Activated CD8-positive, alpha-beta T cell treated with anti-CD3 and anti-CD28 coated beads, Interleukin-2, amount 10 ng/mL, durations not matched to agents 7 days and 5 days (primary cell): ENCODE results near the gene NR5A2. TPM values are rescaled to one million over a fixed set of nuclear protein-coding genes. Genes with fewer than 3 reads are reported as not detected.

Experiments
- ATAC-seq: fragments of 150-1000 bp; cut with Tn5 transposase; one replicate; pipeline ENCODE4 v1.10.0; 2021; ENCODE audit warnings: moderate library complexity
- CTCF ChIA-PET: fragments of 350-600 bp; sonication (Branson Sonifier 250); formaldehyde crosslinking; loops from one replicate; lab custom pipeline; 2021; ENCODE audit warnings: antibody characterized with exemption; lab: Charles Lee
- POLR2A ChIA-PET: fragments of 350-600 bp; sonication (Branson Sonifier 250); formaldehyde crosslinking; loops from one replicate; lab custom pipeline; 2021; ENCODE audit warnings: antibody characterized with exemption; lab: Charles Lee
- DNase-seq: peaks from one replicate; pipeline ENCODE4 v3.0.0-alpha.2; 2020
- H3K27ac Mint-ChIP-seq: one replicate; pipeline ENCODE4 v1.8.0; 2021; ENCODE audit warnings: mild to moderate bottlenecking, mixed read lengths
- H3K27me3 Mint-ChIP-seq: one replicate; pipeline ENCODE4 v1.8.0; 2021; ENCODE audit warnings: low read depth, mixed read lengths
- H3K36me3 Mint-ChIP-seq: one replicate; pipeline ENCODE4 v1.8.0; 2021; ENCODE audit warnings: low read depth, mixed read lengths
- H3K4me1 Mint-ChIP-seq: one replicate; pipeline ENCODE4 v1.8.0; 2021; ENCODE audit warnings: low read depth, mixed read lengths
- H3K4me3 Mint-ChIP-seq: one replicate; pipeline ENCODE4 v1.8.0; 2021; ENCODE audit warnings: mild to moderate bottlenecking, mixed read lengths
- H3K9me3 Mint-ChIP-seq: one replicate; pipeline ENCODE4 v1.8.0; 2022; ENCODE audit warnings: mixed read lengths; ENCODE audit not compliant: insufficient read depth
- total RNA-seq, 2 experiments: library from RNA; stranded (reverse); gene quantifications; one replicate each; pipeline ENCODE4 v1.2.3, GENCODE V29; 2021

NR5A2 gene
- total RNA-seq, 2 experiments from 2014 or later: not detected

DNA sequence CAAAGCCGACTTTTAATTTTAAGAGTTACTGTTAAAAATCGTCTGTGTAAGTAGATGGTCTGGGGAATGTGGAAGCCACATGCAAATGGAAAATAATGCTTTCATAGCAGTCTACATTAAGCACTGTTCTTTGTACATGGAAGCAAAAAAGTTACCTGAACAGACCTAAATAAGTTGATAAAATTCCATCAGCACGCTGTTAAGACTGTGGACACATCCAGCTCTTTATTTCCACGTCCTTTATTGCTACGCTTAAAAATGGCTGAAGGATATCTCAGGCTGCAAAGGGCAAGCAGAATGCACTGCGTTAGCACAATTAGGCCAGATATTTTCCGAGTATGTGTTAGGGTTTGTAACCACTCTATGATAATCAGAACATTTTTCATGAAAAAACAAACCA, 22.3 kb downstream of the NR5A2 start:
- ATAC-seq (no peak), DNase-seq (no peak)
- ChIA-PET POLR2A (no interaction called here), CTCF (no interaction called here)
- Mint-ChIP-seq H3K27ac (no peak overlapping the region), H3K4me1 (no peaks in the 10 kb centered on the region), H3K9me3 (no peaks in the 10 kb centered on the region), H3K4me3 (no peak overlapping the region), H3K27me3 (peaks cover 38% of the 10 kb centered on the region), H3K36me3 (no peaks in the 10 kb centered on the region)

DNA sequence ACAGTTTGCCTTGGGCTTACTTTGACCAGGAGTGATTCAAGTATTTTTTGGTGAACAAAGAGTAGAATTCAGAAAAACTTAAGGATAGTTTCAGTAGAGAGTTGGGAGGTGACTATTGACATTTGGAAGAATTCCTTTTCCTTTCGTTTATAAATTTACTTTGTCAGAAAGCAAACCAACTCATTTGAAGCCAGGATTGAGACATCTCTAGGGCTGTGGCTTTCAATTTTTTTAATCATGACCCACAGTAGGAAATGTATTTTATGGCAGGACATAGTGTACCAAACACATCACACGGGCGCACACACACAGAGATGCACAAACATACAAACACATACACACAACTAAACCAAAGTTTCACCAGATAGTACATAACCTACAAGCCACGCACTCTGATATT, 24.1 kb downstream of the NR5A2 start:
- CTCF ChIA-PET: no interaction called here
- Mint-ChIP-seq H3K4me1 (no peaks in the 10 kb centered on the region), H3K36me3 (no peaks in the 10 kb centered on the region), H3K4me3 (no peak overlapping the region), H3K27me3 (peaks cover 28% of the 10 kb centered on the region), H3K9me3 (no peaks in the 10 kb centered on the region), H3K27ac (no peak overlapping the region)
- no peak for DNase-seq
- ATAC-seq: no peak
- POLR2A ChIA-PET: no interaction called here

DNA sequence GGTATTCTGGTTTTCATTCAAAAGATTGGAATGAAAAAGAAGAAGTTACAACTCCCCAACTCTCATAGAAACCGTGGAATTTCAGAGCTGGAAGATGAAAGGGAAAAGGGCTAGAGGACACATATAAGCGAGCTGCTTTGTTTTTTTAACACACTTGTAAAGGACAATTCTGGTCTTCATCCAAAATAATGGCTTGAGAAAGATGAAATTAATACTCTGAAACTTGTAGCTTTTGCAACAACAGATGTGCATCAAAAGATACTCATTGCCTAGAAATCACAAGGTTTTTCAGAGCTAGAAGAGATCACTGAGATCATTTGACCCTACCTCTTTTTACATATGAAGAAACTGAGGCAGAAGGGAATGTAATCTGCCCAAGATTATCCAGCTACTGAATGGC, 25.6 kb downstream of the NR5A2 start:
- DNase-seq (no peak), ATAC-seq (no peak)
- H3K27me3 Mint-ChIP-seq: peaks cover 28% of the 10 kb centered on the region
- CTCF ChIA-PET: no interaction called here
- H3K27ac Mint-ChIP-seq: no peak overlapping the region
- no peaks in the 10 kb centered on the region for H3K9me3 Mint-ChIP-seq
- POLR2A ChIA-PET: no interaction called here
- H3K36me3 Mint-ChIP-seq: no peaks in the 10 kb centered on the region
- H3K4me1 Mint-ChIP-seq: no peaks in the 10 kb centered on the region
- H3K4me3 Mint-ChIP-seq: no peak overlapping the region

DNA sequence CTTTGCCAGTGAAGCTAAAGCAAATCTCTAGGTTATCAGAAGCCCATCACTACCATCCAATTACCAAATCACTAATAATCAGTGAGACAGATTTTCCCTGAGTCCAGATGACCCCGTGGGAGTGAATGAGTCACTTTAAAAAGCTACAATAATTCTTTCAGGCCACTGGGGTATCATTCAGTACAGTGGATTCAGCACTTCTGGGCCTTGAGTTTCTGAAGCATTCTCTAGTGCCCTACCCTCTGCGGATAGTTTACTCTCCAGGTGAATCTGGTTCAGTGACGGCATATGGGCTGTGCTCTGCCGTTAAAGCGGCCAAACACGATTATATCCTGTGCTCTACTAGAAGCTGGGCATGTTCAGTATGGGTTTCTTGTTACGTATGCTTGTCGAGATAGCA, 26.1 kb downstream of the NR5A2 start:
- ChIA-PET CTCF (interaction anchor here (0.7 kb wide), 1 partner anchor 257 kb away, joined by 3 read pairs; no protein-coding TSS in a partner anchor), POLR2A (no interaction called here)
- H3K4me3 Mint-ChIP-seq: no peak overlapping the region
- H3K27me3 Mint-ChIP-seq: peaks cover 24% of the 10 kb centered on the region
- ATAC-seq: no peak
- H3K4me1 Mint-ChIP-seq: no peaks in the 10 kb centered on the region
- no peaks in the 10 kb centered on the region for H3K36me3 Mint-ChIP-seq
- no peak overlapping the region for H3K27ac Mint-ChIP-seq
- DNase-seq: no peak
- no peaks in the 10 kb centered on the region for H3K9me3 Mint-ChIP-seq

DNA sequence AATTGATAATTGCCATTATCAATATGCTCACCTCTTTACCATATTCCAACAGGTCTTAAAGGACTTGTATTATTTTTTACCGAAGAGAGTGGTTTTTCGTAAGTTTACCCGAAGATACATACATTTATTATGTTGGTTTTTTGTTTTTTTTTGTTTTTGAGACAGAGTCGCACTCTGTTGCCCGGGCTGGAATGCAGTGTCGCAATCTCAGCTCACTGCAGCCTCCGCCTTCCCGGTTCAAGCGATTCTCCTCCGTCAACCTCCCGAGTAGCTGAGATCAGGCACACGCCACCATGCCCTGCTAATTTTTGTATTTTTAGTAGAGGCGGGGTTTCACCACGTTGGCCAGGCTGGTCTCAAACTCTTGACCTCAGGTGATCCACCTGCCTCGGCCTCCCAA, 30.8 kb downstream of the NR5A2 start:
- DNase-seq (no peak), ATAC-seq (no peak)
- Mint-ChIP-seq H3K9me3 (no peaks in the 10 kb centered on the region), H3K4me3 (no peak overlapping the region), H3K4me1 (no peaks in the 10 kb centered on the region), H3K36me3 (no peaks in the 10 kb centered on the region), H3K27ac (no peak overlapping the region), H3K27me3 (peaks cover 11% of the 10 kb centered on the region)
- ChIA-PET CTCF (no interaction called here), POLR2A (no interaction called here)

DNA sequence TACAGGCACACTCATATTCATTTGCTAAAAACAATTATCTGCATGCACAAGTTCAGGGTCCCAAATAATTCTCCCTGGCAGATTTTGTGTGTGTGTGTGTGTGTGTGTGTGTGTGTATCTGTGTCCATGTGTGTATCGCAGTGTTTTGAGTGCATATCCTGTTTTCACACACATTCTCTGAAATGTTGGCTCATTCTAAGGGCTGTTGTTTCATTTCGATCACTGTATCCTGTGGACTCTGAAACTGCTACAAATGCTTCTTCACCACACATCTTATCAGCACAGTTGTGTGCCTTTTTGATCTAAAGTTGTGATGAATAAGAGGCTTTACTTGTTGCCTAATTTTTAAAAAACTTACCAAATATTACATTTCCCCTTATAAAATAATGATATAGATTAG, 34.6 kb downstream of the NR5A2 start:
- Mint-ChIP-seq H3K27ac (no peak overlapping the region), H3K4me3 (no peak overlapping the region), H3K9me3 (no peaks in the 10 kb centered on the region), H3K4me1 (no peaks in the 10 kb centered on the region), H3K27me3 (peaks cover 14% of the 10 kb centered on the region), H3K36me3 (no peaks in the 10 kb centered on the region)
- no peak for DNase-seq
- ChIA-PET CTCF (no interaction called here), POLR2A (no interaction called here)
- ATAC-seq: no peak

DNA sequence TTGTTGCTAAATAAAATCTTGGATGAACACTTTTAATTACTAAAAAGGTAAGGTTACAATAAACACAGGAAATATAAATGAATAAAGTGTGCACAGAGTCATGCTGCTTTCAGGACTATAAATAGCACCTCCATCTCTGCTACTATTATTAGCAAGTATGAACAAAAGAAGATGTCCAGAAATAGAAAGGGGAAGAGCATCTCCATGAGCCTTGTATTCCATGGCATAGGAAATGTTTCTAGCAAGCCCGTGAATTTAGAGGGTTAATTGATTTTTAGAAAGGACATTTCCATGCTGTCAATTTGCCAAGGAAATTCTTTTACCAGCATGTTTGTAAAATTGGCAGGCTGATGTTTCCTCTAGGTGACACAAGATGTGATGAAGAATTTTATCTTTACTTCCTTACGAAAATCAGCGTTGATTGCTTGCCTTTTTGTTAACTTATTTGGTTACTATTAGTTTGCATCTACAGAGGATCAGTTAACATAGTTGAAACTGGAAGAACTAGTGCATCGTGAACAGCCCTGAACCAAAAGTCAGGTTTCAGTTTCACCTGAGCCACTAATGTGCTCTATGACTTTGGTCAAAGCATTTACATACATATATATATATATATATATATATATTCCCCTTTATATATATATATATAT, 45.3 kb downstream of the NR5A2 start:
- Mint-ChIP-seq H3K27me3 (peaks cover 22% of the 10 kb centered on the region), H3K9me3 (no peaks in the 10 kb centered on the region), H3K4me1 (peaks cover 3% of the 10 kb centered on the region), H3K36me3 (no peaks in the 10 kb centered on the region), H3K4me3 (no peak overlapping the region), H3K27ac (no peak overlapping the region)
- DNase-seq (no peak), ATAC-seq (no peak)
- CTCF ChIA-PET: no interaction called here
- POLR2A ChIA-PET: no interaction called here

DNA sequence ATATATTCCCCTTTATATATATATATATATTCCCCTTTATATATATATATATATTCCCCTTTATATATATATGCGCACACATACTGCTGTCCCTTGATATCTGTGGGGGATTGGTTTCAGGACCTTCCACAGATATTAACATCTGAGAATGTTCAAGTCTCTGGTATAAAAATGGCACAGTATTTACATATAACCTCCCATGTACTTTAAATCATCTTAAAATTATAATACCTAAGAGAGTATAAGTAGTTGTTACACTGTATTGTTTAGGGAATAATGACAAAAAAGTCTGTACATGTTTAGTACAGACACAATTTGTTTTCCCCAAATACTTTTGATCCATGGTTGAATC, 45.8 kb downstream of the NR5A2 start:
- Mint-ChIP-seq H3K27ac (no peak overlapping the region), H3K36me3 (no peaks in the 10 kb centered on the region), H3K4me3 (no peak overlapping the region), H3K4me1 (peaks cover 3% of the 10 kb centered on the region), H3K9me3 (no peaks in the 10 kb centered on the region), H3K27me3 (peaks cover 20% of the 10 kb centered on the region)
- POLR2A ChIA-PET: no interaction called here
- DNase-seq (no peak), ATAC-seq (no peak)
- CTCF ChIA-PET: no interaction called here

DNA sequence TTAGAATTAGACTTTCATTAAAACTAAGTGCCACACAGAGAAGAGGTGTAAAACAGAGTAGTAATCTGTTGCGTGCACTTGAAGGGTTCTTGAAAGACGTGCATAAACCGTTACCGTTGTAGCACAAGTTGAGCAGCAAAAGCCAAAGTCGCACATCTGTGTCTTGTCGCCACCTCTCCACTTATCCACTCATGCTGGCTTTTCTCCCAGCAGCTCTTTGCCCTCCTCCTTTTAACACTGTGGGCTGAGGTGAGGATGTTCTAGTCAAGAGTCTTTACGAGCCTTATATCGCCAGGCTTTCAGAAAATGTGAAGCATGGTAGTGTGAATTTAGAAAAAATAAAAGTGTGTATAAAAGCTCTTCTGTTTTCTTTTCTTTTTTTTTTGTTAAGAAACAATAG, 48.0 kb downstream of the NR5A2 start:
- H3K27ac Mint-ChIP-seq: no peak overlapping the region
- H3K27me3 Mint-ChIP-seq: peaks cover 30% of the 10 kb centered on the region
- H3K36me3 Mint-ChIP-seq: no peaks in the 10 kb centered on the region
- no peak for ATAC-seq
- CTCF ChIA-PET: no interaction called here
- DNase-seq: no peak
- POLR2A ChIA-PET: no interaction called here
- H3K9me3 Mint-ChIP-seq: no peaks in the 10 kb centered on the region
- H3K4me3 Mint-ChIP-seq: no peak overlapping the region
- H3K4me1 Mint-ChIP-seq: peaks cover 3% of the 10 kb centered on the region

DNA sequence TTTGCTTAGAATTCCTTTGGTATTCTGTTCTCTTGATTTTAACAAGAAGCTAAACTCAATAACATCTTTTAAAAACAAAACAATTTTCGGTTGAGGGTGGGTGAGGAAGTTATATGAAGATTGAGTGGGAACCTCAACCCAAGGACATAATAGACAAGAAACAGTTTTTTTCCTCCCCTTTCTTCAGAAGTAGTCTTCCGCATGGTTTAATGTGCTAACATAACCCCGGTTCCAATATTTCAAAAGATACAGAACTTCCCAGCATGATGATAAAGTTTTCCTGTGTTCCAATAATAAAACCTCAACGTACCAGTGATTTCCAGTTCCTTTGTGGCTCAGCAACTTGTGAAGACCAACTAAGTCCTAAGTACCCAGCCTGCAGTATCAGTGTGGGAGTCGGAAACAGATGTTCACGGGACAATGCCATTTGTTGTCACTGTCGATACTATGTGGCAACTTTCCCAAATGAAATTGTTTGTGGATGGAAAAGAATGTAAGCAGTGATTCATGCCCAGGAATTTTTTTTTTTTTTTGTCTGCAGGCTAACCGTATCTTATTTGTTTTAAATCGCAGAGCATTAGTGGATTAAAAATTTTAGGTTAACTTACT, 48.5 kb downstream of the NR5A2 start:
- no peak for ATAC-seq
- no peak overlapping the region for H3K27ac Mint-ChIP-seq
- H3K27me3 Mint-ChIP-seq: peaks cover 33% of the 10 kb centered on the region
- H3K4me1 Mint-ChIP-seq: peaks cover 3% of the 10 kb centered on the region
- ChIA-PET POLR2A (no interaction called here), CTCF (no interaction called here)
- H3K36me3 Mint-ChIP-seq: no peaks in the 10 kb centered on the region
- no peak overlapping the region for H3K4me3 Mint-ChIP-seq
- H3K9me3 Mint-ChIP-seq: no peaks in the 10 kb centered on the region
- DNase-seq: no peak

DNA sequence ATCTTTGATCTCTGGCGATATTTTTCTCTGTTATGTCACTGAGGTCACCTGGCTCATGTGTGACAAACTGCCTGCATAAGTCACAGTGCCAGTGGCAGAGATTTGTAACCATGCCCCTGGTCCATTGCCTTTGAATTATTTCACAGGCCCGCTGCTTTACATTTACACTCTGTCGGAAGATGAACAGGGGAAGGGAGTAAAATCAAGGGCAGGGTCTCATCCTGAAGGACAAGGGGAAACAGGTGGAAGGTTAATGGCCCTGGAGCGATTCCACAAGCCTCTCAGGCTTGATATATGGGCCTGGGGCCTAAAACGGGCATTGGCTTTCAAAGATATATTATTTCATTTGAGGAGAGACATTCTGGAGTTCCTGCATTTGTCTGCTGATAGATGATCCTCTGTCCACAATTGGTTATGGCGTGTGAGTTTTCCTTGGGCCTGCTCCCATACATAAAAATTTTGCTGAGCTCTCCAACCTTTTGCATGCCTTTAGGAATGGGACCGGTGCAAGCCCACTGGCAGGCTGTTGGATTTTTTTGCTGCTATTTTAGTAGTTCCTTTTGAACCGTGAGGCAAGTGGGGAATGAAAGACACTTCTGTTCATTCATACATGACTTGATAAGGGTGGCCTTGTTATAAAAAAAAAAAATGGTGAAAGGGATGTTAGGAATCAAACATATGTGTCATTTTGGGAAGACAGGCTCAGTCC, 51.9 kb downstream of the NR5A2 start:
- POLR2A ChIA-PET: no interaction called here
- DNase-seq: no peak

DNA sequence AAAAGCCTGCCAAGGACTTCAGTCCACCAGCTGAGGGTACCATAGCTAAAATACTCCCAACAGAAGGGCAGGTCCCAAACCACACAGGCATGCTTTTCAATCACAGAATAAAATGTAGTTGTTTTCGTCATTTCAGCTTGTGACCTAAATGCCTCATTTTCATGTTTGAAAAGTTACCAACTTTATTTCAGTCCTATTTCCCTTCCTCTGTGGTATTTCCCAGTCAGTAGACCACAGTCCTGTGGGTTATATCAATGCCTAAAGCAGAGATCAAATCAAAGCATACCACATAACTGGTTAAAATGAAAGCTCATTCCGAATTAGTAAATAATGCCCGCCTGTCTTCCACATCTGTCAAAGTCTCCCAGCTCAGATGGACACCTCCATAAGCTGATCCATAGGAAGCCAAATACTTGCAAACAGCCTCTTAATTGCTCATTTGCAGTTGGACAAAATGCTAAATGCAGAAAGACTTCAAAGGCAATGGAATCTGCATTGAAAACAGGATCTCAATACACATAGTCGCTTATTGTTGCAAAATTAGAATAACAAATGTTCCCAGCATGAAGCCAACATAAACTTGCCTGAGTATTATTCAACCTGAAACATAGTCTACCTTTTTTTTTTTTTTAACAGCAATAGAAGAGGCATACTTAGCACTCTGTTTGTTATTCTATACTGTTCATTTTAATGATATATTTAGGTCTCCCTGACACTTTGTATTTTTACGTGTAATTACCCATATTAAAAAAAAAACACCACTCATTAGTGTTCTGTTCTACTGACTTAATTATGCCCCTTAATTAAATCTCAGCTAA, 53.9 kb downstream of the NR5A2 start:
- H3K27me3 Mint-ChIP-seq: peaks cover 33% of the 10 kb centered on the region
- ChIA-PET CTCF (no interaction called here), POLR2A (no interaction called here)
- DNase-seq (no peak), ATAC-seq (no peak)
- no peak overlapping the region for H3K27ac Mint-ChIP-seq
- no peaks in the 10 kb centered on the region for H3K9me3 Mint-ChIP-seq
- no peaks in the 10 kb centered on the region for H3K4me1 Mint-ChIP-seq
- H3K4me3 Mint-ChIP-seq: no peak overlapping the region
- H3K36me3 Mint-ChIP-seq: no peaks in the 10 kb centered on the region

More for the DNA sequence above, 51.9 kb downstream of the NR5A2 start:
- H3K9me3 Mint-ChIP-seq: no peaks in the 10 kb centered on the region
- H3K27me3 Mint-ChIP-seq: peaks cover 36% of the 10 kb centered on the region
- no peak for ATAC-seq
- H3K36me3 Mint-ChIP-seq: no peaks in the 10 kb centered on the region
- H3K4me1 Mint-ChIP-seq: no peaks in the 10 kb centered on the region
- CTCF ChIA-PET: no interaction called here
- no peak overlapping the region for H3K4me3 Mint-ChIP-seq
- H3K27ac Mint-ChIP-seq: no peak overlapping the region
